Mucosa of descending colon (tissue), 3 donors: Measurements from ENCODE around the gene LMTK2. TPM values are rescaled to one million over a fixed set of nuclear protein-coding genes. Genes with fewer than 3 reads are reported as not detected.

Experiments
- ATAC-seq: fragments of 200-7000 bp; cut with Tn5 transposase; one replicate; pipeline ENCODE4 v1.9.1; 2020; ENCODE audit warnings: mild to moderate bottlenecking, moderate library complexity
- DNase-seq, 3 donors: peaks; one replicate each; pipeline ENCODE4 v3.0.0-alpha.2; 2020
- H3K36me3 ChIP-seq: fragments of 200-600 bp; one replicate; pipeline ENCODE4 v1.8.0; 2021; ENCODE audit warnings: low read depth, mild to moderate bottlenecking
- H3K4me1 ChIP-seq: fragments of 200-600 bp; one replicate; pipeline ENCODE4 v1.8.0; 2021; ENCODE audit warnings: low read depth, mild to moderate bottlenecking
- H3K4me3 ChIP-seq: fragments of 200-600 bp; one replicate; pipeline ENCODE4 v1.8.0; 2021; ENCODE audit warnings: mild to moderate bottlenecking
- H3K9me3 ChIP-seq: fragments of 200-600 bp; one replicate; pipeline ENCODE4 v1.8.0; 2021; ENCODE audit warnings: mild to moderate bottlenecking
- intact Hi-C, 2 donors: fragments of 100-400 bp; cut with DNase I in 1 of 2; cut with micrococcal nuclease in 1 of 2; formaldehyde crosslinking; loops; one replicate each; pipeline versions ENCODE4 v1.11.0 to v1.11.1; 2022; cut with DNase I, micrococcal nuclease
- total RNA-seq, 3 donors: library from RNA; stranded (reverse); fragmentation: NEBNext Ultra II Directional in 2 of 3; extraction: Animal tissue kit (Norgen Biotek cat#: 25700) in 2 of 3; gene quantifications; one replicate each; pipeline versions ENCODE4 v1.2.1 to v1.2.4, GENCODE V29; 2021 to 2023
- TF ChIP-seq, protein P1 (sequence below): fragments of 200-600 bp; IDR thresholded peaks from one replicate; pipeline ENCODE4 v1.8.0; 2022; ENCODE audit warnings: antibody characterized with exemption, mild to moderate bottlenecking
- donor health status: DM: no; HTN: no; CAD: no; lungs with moderate emphysema.
- donor health status: DM: no; HTN: no; CAD: no.
- donor health status: DM: no; HTN: yes; CAD: no.

The LMTK2 gene
- total RNA-seq, 3 donors from 2014 or later = 48.6 to 70.2 (median 52.9) TPM

DNA sequence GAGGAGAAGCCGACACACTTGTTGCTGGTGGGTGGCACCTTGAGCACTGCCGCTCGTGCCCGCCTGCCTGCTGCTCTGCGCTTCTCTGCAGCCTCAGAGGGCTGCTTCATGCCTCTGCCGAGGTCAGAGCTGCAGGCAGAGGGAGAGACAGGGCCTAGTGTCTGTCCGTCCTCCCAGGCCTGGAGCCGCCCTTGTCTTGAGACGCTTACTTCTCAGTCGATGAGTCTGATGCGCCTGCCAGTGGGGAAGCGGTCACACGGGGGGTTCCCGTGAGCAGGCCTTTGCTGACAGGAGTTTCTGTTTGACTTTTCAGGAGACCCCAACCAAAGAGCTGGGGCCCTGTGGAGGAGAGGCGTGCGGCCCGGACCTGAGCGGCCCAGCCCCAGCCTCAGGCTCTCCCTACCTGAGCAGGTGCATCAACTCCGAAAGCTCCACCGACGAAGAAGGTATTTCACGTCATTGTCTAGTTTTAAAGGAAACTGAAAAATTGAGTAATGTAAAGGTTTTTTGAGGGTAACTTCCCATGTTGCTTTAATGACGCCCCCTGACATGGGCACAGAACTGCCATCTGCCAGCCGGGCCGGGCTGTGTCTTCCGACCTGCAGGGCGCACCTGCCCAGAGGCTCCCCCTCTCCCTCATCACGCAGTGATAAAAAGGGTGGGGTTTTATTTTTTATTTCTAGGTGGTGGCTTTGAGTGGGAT, 96.8 kb downstream of the LMTK2 start:
- ATAC-seq (peak; percentile 29), DNase-seq (no peak)
- Histone ChIP-seq H3K36me3 (peaks cover 3% of the 10 kb centered on the region), H3K4me1 (no peaks in the 10 kb centered on the region), H3K4me3 (no peak overlapping the region), H3K9me3 (no peaks in the 10 kb centered on the region)
- TF ChIP-seq, protein P1, sequence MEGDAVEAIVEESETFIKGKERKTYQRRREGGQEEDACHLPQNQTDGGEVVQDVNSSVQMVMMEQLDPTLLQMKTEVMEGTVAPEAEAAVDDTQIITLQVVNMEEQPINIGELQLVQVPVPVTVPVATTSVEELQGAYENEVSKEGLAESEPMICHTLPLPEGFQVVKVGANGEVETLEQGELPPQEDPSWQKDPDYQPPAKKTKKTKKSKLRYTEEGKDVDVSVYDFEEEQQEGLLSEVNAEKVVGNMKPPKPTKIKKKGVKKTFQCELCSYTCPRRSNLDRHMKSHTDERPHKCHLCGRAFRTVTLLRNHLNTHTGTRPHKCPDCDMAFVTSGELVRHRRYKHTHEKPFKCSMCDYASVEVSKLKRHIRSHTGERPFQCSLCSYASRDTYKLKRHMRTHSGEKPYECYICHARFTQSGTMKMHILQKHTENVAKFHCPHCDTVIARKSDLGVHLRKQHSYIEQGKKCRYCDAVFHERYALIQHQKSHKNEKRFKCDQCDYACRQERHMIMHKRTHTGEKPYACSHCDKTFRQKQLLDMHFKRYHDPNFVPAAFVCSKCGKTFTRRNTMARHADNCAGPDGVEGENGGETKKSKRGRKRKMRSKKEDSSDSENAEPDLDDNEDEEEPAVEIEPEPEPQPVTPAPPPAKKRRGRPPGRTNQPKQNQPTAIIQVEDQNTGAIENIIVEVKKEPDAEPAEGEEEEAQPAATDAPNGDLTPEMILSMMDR = no peak
- intact Hi-C loops = no loop called here

DNA sequence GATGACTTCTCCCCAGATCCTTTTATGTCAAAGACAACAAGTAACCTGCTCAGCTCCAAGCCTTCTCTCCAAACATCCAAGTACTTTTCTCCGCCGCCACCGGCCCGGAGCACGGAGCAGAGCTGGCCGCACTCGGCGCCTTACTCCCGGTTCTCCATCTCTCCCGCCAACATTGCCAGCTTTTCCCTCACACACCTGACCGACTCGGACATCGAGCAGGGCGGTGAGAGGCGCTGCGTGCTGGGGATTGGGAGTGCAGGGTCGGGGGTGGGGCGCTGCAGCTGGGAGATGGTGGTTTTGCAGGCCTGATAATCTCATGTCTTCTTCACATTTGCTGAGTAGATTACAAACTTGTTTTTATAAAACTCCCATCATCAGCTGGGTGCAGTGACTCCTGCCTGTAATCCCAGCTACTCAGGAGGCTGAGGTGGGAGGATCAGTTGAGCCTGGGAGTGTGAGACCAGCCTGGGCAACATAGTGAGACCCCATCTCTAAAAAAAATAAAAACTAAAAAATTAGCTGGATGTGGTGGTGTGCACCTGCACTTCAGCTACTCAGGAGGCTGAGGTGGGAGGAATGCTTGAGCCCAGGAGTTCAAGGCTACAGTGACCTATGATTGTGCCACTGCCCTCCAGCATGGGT, 97.4 kb downstream of the LMTK2 start:
- TF ChIP-seq, protein P1 = no peak
- Histone ChIP-seq H3K9me3 (no peaks in the 10 kb centered on the region), H3K4me1 (no peaks in the 10 kb centered on the region), H3K36me3 (peaks cover 3% of the 10 kb centered on the region), H3K4me3 (no peak overlapping the region)
- no peak for ATAC-seq
- intact Hi-C loops = no loop called here
- DNase-seq = no peak

DNA sequence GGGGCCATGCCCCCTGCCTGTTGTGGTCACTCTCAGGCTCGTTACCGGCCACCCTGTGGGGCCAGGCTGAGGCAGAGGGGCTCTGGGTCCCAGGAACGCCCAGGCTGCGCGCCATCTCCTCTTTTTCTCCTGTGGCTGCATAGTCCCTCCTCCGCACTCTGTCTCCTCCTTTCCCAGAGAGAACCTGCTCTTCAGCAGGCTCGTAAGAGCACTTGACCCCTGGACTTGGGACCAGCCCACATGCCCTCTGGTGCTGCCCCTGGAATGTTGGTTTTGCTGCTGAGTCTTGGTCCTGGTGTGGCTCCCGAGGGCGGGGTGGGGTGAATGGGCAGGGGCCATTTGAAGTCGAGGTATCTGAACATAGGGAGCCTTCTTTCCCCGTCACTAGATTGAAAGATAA, 98.0 kb downstream of the LMTK2 start:
- TF ChIP-seq, protein P1 = no peak
- intact Hi-C loops = no loop called here
- no peaks in the 10 kb centered on the region for H3K4me1 ChIP-seq
- no peak overlapping the region for H3K4me3 ChIP-seq
- ATAC-seq = no peak
- peaks cover 3% of the 10 kb centered on the region for H3K36me3 ChIP-seq
- H3K9me3 ChIP-seq = no peaks in the 10 kb centered on the region
- DNase-seq = no peak

DNA sequence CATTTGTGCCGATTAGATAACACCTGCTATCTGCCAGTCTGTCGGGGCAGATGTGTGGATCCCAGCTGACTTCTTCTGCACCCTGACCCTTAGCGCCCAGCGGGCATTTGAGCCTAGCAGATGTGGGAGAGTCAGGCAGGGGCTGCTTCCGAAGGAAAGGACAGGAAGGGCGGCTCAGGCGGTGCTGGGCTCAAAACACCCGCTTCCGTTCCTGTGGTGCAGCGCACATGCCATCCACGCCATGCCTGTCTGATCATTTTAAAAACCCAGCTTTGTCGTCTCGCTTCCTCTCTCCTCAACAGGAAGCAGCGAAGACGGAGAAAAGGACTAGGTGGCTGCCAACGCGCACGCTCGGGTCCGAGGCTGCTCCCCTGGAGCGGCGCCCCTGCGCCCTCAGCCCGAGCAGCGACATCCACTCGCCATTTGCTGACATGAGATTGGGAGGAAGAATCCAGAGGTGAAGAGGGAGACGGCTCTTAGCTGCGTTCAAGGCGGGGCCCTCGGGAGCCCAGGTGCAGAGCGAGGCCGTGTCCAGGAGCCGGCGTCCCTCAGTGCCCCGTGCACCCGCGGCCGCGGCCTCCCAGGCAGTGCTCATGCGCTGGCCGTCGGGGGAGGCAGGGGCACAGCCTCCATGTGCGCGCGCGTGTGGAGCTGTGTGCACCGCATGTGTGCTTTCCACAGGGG, 98.6 kb downstream of the LMTK2 start:
- ATAC-seq (no peak), DNase-seq (peak in 1 of 3 donors; percentile 31)
- peaks cover 3% of the 10 kb centered on the region for H3K36me3 ChIP-seq
- H3K9me3 ChIP-seq = no peaks in the 10 kb centered on the region
- intact Hi-C loops = no loop called here
- H3K4me1 ChIP-seq = no peaks in the 10 kb centered on the region
- TF ChIP-seq, protein P1 = no peak
- no peak overlapping the region for H3K4me3 ChIP-seq

DNA sequence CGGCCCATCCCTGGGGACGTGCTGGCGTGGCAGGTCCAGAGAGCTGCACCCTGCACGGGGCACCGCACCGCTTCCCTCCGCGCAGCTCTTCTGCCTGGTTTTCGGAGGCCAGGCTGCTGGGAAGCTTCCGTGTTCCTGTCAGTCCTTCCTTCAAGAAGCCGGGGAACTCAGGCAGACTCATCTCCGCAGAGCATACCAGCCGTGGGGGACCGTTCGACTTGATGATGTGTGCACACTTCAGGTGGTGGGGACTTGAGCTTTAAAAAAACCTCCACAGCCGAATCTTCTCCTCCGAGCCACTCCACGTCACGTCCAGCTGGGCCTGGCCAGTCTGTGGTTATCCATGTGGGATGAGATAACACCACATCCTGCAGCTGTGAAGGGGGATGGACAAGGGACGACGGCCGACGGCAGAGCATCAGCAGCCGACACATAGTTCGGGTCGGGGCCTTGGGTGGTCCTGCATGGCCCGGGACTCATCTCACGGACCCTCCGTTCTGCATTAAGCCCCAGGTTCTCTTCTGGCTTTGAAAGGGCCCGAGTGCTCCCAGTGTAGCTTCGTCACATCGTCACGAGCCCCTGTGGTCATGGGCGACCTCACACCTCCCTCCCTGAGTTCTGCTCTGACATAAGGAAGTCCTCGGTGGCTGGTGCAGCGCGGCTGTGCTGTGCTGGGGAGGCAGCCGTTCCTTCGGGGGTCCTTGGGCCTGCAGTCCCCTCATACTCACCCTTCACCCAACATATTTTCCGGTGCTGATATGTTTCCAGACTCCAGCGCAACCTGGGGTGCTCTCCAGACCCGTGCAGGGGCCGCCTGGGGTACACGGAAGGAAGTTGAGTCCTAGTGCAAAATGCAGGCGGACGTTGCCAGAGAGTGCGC, 100.0 kb downstream of the LMTK2 start:
- intact Hi-C loops = no loop called here
- Histone ChIP-seq H3K4me1 (peaks cover 3% of the 10 kb centered on the region), H3K36me3 (peaks cover 3% of the 10 kb centered on the region)

More for the DNA sequence above, 100.0 kb downstream of the LMTK2 start:
- no peak overlapping the region for H3K4me3 ChIP-seq
- ATAC-seq = no peak
- H3K9me3 ChIP-seq = no peaks in the 10 kb centered on the region
- DNase-seq = peak in 1 of 3 donors; percentile 35
- TF ChIP-seq, protein P1 = no peak
